PC-3 (cell line): ENCODE measurements around the gene PIGT. TPM values are rescaled to one million over a fixed set of nuclear protein-coding genes. Genes with fewer than 3 reads are reported as not detected.

Experiments used
- ATAC-seq: fragments of 200-7000 bp; cut with Tn5 transposase; 2 replicates; pipeline ENCODE4 v1.9.1; 2020; ENCODE audit warnings: mild to moderate bottlenecking, moderate library complexity
- BruUV-seq: library from RNA; stranded (reverse); fragments of 400-500 nt; replicated peaks from 2 replicates; lab custom pipeline; 2021; lab: Mats Ljungman, UMichigan
- CTCF ChIA-PET: fragments of 300-600 bp; sonication (Branson Sonifier 250); formaldehyde crosslinking; loops from one replicate; lab custom pipeline; 2022; ENCODE audit warnings: antibody characterized with exemption; lab: Charles Lee
- POLR2A ChIA-PET: fragments of 300-600 bp; sonication (Branson Sonifier 250); formaldehyde crosslinking; loops from one replicate; lab custom pipeline; 2022; ENCODE audit warnings: antibody characterized with exemption; ENCODE audit not compliant: unreplicated experiment; lab: Charles Lee
- DNase-seq: peaks from one replicate; pipeline ENCODE4 v3.0.0-alpha.2; 2015
- H2AFZ ChIP-seq: fragments of 300-600 bp; sonication (generic); 2 replicates; pipeline ENCODE4 v1.6.0; 2016; ENCODE audit warnings: antibody characterized with exemption, low read length
- H3F3A ChIP-seq: fragments of 300-600 bp; sonication (generic); one replicate; pipeline ENCODE4 v1.6.0; 2017; ENCODE audit warnings: antibody characterized with exemption, low read length, control low read depth, mild to moderate bottlenecking; ENCODE audit not compliant: unreplicated experiment
- H3K27ac ChIP-seq: fragments of 300-600 bp; sonication (generic); 2 replicates; pipeline ENCODE4 v1.5.1; 2016; ENCODE audit warnings: mild to moderate bottlenecking, low read length
- H3K27me3 ChIP-seq: fragments of 300-600 bp; sonication (generic); 2 replicates; pipeline ENCODE4 v1.6.1; 2016; ENCODE audit warnings: low read length, mixed read lengths
- H3K36me3 ChIP-seq: fragments of 300-600 bp; sonication (generic); 2 replicates; pipeline ENCODE4 v1.6.1; 2016; ENCODE audit warnings: low read depth, mixed run types, low read length, mixed read lengths
- H3K4me1 ChIP-seq: fragments of 300-600 bp; sonication (generic); 2 replicates; pipeline ENCODE4 v1.5.1; 2016; ENCODE audit warnings: low read length; ENCODE audit not compliant: insufficient read depth
- H3K4me2 ChIP-seq: fragments of 300-600 bp; sonication (generic); 2 replicates; pipeline ENCODE4 v1.6.0; 2016; ENCODE audit warnings: low read length
- H3K4me3 ChIP-seq: fragments of 300-600 bp; sonication (generic); 2 replicates; pipeline ENCODE4 v1.5.1; 2016; ENCODE audit warnings: mild to moderate bottlenecking, low read length, mixed read lengths
- H3K79me2 ChIP-seq: fragments of 300-600 bp; sonication (generic); 2 replicates; pipeline ENCODE4 v1.6.1; 2017; ENCODE audit warnings: low read length, mixed read lengths
- H3K9ac ChIP-seq: fragments of 300-600 bp; sonication (generic); 2 replicates; pipeline ENCODE4 v1.6.0; 2016; ENCODE audit warnings: mild to moderate bottlenecking, low read length
- H3K9me2 ChIP-seq: fragments of 300-600 bp; sonication (generic); replicated peaks from 2 replicates; pipeline ENCODE4 v1.6.1; 2016; ENCODE audit warnings: mixed run types, low read length, mixed read lengths
- H3K9me3 ChIP-seq: fragments of 300-600 bp; sonication (generic); 2 replicates; pipeline ENCODE4 v1.6.1; 2016; ENCODE audit warnings: low read length, mixed read lengths
- H4K20me1 ChIP-seq: fragments of 300-600 bp; sonication (generic); 2 replicates; pipeline ENCODE4 v1.6.1; 2016; ENCODE audit warnings: low read length, mixed read lengths
- CTCF ChIP-seq: fragments of 300-600 bp; sonication (generic); conservative IDR thresholded peaks from 2 replicates; pipeline ENCODE4 v1.5.1; 2017; ENCODE audit warnings: antibody characterized with exemption, low read depth, mild to moderate bottlenecking, low read length
- EZH2 ChIP-seq: fragments of 300-600 bp; sonication (generic); IDR thresholded peaks from one replicate; pipeline ENCODE4 v1.6.1; 2017; ENCODE audit warnings: antibody characterized with exemption, mild to moderate bottlenecking, low read length; ENCODE audit not compliant: unreplicated experiment
- EZH2phosphoT487 ChIP-seq: fragments of 300-600 bp; sonication (generic); IDR thresholded peaks from 2 replicates; pipeline ENCODE4 v1.6.1; 2018; ENCODE audit warnings: mild to moderate bottlenecking, antibody characterized with exemption, low read length, borderline replicate concordance
- intact Hi-C: fragments of 100-400 bp; cut with micrococcal nuclease; formaldehyde crosslinking; loops from 2 replicates; pipeline ENCODE4 v1.9.0; 2023
- total RNA-seq: library from RNA; depleted of rRNA; stranded (reverse); fragments of >200 nt; gene quantifications from 2 replicates; pipeline ENCODE4 v1.2.3, GENCODE V29; 2014

PIGT gene
- total RNA-seq, 1 experiment from 2014 or later = 129 TPM

- no peak overlapping the region for H3K4me2 ChIP-seq
- intact Hi-C loops = no loop called here
- H3K27me3 ChIP-seq = no peaks in the 10 kb centered on the region
- H3K9me2 ChIP-seq = no peaks in the 10 kb centered on the region
- no peaks in the 10 kb centered on the region for H4K20me1 ChIP-seq
- H3K36me3 ChIP-seq = peaks cover 7% of the 10 kb centered on the region; the same call in 1 of the 2 replicates
- no peak overlapping the region for H3K27ac ChIP-seq
- H3K9ac ChIP-seq = no peak overlapping the region
- POLR2A ChIA-PET = no interaction called here
- DNase-seq = no peak
- no peak overlapping the region for H3K4me3 ChIP-seq
- BruUV-seq = no TSS peak
- ATAC-seq = no peak
- no peaks in the 10 kb centered on the region for H3K79me2 ChIP-seq
- CTCF ChIA-PET = no interaction called here
- H3K4me1 ChIP-seq = no peaks in the 10 kb centered on the region
- H3F3A ChIP-seq = no peaks in the 10 kb centered on the region
- peaks cover 13% of the 10 kb centered on the region for H3K9me3 ChIP-seq
- H2AFZ ChIP-seq = no peak overlapping the region
- TF ChIP-seq EZH2 = no peak
- TF ChIP-seq CTCF = no peak
Measured at GRCh38 chr20:45395114-45395415, 20.9 kb upstream of the PIGT start.

- H3K9me3 ChIP-seq = peaks cover 20% of the 10 kb centered on the region
- no peaks in the 10 kb centered on the region for H3K9me2 ChIP-seq
- no peaks in the 10 kb centered on the region for H3K79me2 ChIP-seq
- no peaks in the 10 kb centered on the region for H3F3A ChIP-seq
- CTCF ChIA-PET = no interaction called here
- H3K27ac ChIP-seq = no peak overlapping the region
- H3K27me3 ChIP-seq = no peaks in the 10 kb centered on the region
- intact Hi-C loops = no loop called here
- POLR2A ChIA-PET = no interaction called here
- no TSS peak for BruUV-seq
- H2AFZ ChIP-seq = no peak overlapping the region
- no peak for TF ChIP-seq CTCF
- TF ChIP-seq EZH2phosphoT487 = no peak
- TF ChIP-seq EZH2 = no peak
- DNase-seq (no peak), ATAC-seq (no peak)
- H3K9ac ChIP-seq = no peak overlapping the region
- no peak overlapping the region for H3K4me3 ChIP-seq
- H3K4me2 ChIP-seq = no peak overlapping the region
- H3K4me1 ChIP-seq = no peaks in the 10 kb centered on the region
- H3K36me3 ChIP-seq = peaks cover 19% of the 10 kb centered on the region; the same call in 1 of the 2 replicates
- no peaks in the 10 kb centered on the region for H4K20me1 ChIP-seq
Measured at GRCh38 chr20:45399018-45399417, 16.9 kb upstream of the PIGT start.

GRCh38 chr20:45400346-45401031 lies 15.5 kb upstream of the PIGT start:
- DNase-seq = no peak
- no TSS peak for BruUV-seq
- intact Hi-C loops = no loop called here

More at GRCh38 chr20:45400346-45401031, 15.5 kb upstream of the PIGT start:
- no peak overlapping the region for H3K9ac ChIP-seq
- H3K27me3 ChIP-seq = no peaks in the 10 kb centered on the region
- H3K4me2 ChIP-seq = no peak overlapping the region
- POLR2A ChIA-PET = no interaction called here
- no peak overlapping the region for H3K27ac ChIP-seq
- H3F3A ChIP-seq = no peaks in the 10 kb centered on the region
- H3K4me3 ChIP-seq = no peak overlapping the region
- TF ChIP-seq EZH2phosphoT487 = no peak
- no peak for ATAC-seq
- peaks cover 4% of the 10 kb centered on the region; the same call in 1 of the 2 replicates for H3K4me1 ChIP-seq
- CTCF ChIA-PET = no interaction called here
- H3K79me2 ChIP-seq = no peaks in the 10 kb centered on the region
- peaks cover 19% of the 10 kb centered on the region; the same call in 1 of the 2 replicates for H3K36me3 ChIP-seq
- no peaks in the 10 kb centered on the region for H3K9me2 ChIP-seq
- H4K20me1 ChIP-seq = no peaks in the 10 kb centered on the region
- H3K9me3 ChIP-seq = peaks cover 20% of the 10 kb centered on the region
- H2AFZ ChIP-seq = no peak overlapping the region
